Measurements from ENCODE around the gene SDHC.

DNA sequence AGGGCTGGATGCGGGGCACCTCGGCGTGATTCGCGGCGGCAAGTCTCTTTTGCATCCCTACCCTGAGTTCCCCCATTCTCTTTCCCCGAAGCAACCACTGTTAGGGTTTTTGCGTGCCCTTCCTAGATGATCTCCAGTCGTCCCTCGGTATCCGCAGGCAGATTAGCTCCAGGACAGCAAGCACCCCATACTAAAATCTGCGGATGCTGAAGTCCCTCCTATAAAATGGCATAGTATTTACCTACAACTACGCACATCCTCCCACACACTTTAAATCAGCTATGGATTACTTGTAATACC, 76.3 kb downstream of the SDHC start:
- TF ChIP-seq, protein P1, sequence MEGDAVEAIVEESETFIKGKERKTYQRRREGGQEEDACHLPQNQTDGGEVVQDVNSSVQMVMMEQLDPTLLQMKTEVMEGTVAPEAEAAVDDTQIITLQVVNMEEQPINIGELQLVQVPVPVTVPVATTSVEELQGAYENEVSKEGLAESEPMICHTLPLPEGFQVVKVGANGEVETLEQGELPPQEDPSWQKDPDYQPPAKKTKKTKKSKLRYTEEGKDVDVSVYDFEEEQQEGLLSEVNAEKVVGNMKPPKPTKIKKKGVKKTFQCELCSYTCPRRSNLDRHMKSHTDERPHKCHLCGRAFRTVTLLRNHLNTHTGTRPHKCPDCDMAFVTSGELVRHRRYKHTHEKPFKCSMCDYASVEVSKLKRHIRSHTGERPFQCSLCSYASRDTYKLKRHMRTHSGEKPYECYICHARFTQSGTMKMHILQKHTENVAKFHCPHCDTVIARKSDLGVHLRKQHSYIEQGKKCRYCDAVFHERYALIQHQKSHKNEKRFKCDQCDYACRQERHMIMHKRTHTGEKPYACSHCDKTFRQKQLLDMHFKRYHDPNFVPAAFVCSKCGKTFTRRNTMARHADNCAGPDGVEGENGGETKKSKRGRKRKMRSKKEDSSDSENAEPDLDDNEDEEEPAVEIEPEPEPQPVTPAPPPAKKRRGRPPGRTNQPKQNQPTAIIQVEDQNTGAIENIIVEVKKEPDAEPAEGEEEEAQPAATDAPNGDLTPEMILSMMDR (IDR thresholded peaks at IDR 0.05): peak in 1 of 5 experiments; percentile 6
- no peak for TF ChIP-seq POLR2A (IDR thresholded peaks at IDR 0.05)

All from tibial nerve (tissue), 3 donors.